ENCODE data around the gene SYCP2L. TPM values are rescaled to one million over a fixed set of nuclear protein-coding genes. Genes with fewer than 3 reads are reported as not detected.

Gene SYCP2L
- total and polyA plus RNA-seq, 2 donors (not counting 1 experiment from before 2014, with no cell fraction given), result 0.19 TPM; not detected in 1

- no peaks in the 10 kb centered on the region for H4K20me1 ChIP-seq (ENCODE audit: control insufficient read depth, insufficient read depth, low read length, poor library complexity, severe bottlenecking)
- H3K9me3 ChIP-seq (ENCODE audit: control extremely low read depth in 1 of 3, control insufficient read depth in 2 of 3, insufficient read depth in 1 of 3, low read length in 2 of 3), result no peaks in the 10 kb centered on the region
- H3K27me3 ChIP-seq (replicated peaks in 1 of 4; ENCODE audit: control extremely low read depth in 1 of 4, control insufficient read depth in 3 of 4, insufficient read depth in 4 of 4, low read length in 3 of 4), result peaks cover 0 to 15% (median 5%) of the 10 kb centered on the region in 4 experiments
- no peaks in the 10 kb centered on the region for H3K36me3 ChIP-seq (replicated peaks in 1 of 2; ENCODE audit: control extremely low read depth in 1 of 2, control insufficient read depth in 1 of 2, extremely low read depth in 1 of 2, insufficient read depth in 2 of 2, low read length in 1 of 2)
- peaks cover 3% of the 10 kb centered on the region for H3K4me1 Mint-ChIP-seq
- no peak for TF ChIP-seq EZH2 (IDR thresholded peaks at IDR 0.05; ENCODE audit: borderline replicate concordance, insufficient read depth, low read depth, low read length, poor library complexity, severe bottlenecking)
- no peak for TF ChIP-seq CTCF (IDR thresholded peaks at IDR 0.05)
- WGBS (ENCODE audit: insufficient coverage), result 80% methylated on average over 1 of the region's 2 CpGs
- H3K79me2 ChIP-seq (ENCODE audit: control insufficient read depth, insufficient read depth, low read length), result no peaks in the 10 kb centered on the region
- ChIA-PET POLR2A (no interaction called here), CTCF (interaction anchor here (0.5 kb wide), 1 partner anchor 116 kb away, joined by 4 read pairs; no protein-coding TSS in a partner anchor)
- no peak overlapping the region for H3K27ac ChIP-seq (ENCODE audit: low read length in 2 of 2)
- peaks cover 36% of the 10 kb centered on the region for H3K27me3 Mint-ChIP-seq
- ATAC-seq (ENCODE audit: low read depth) (no peak), DNase-seq (no peak)
- no peak overlapping the region for H3K27ac Mint-ChIP-seq
- H3K9me3 Mint-ChIP-seq (ENCODE audit: insufficient read depth), result no peaks in the 10 kb centered on the region
- H3K4me1 ChIP-seq (ENCODE audit: control insufficient read depth in 2 of 2, insufficient read depth in 2 of 2, low read length in 2 of 2), result peaks cover 4 to 5% of the 10 kb centered on the region in 2 donors
- H3K4me3 Mint-ChIP-seq, result no peak overlapping the region
- H3K4me2 ChIP-seq (replicated peaks; ENCODE audit: low read depth, low read length, poor library complexity, severe bottlenecking), result no peak overlapping the region
- no peak overlapping the region for H3K4me3 ChIP-seq (ENCODE audit: control extremely low read depth in 1 of 5, extremely low read depth in 1 of 5, insufficient read depth in 1 of 5, low read depth in 2 of 5, low read length in 4 of 5)
- intact Hi-C loops (cut with micrococcal nuclease), result no loop called here
- no peak overlapping the region for H3K9ac ChIP-seq (ENCODE audit: low read length)
- no peak overlapping the region for H2AFZ ChIP-seq (ENCODE audit: insufficient read depth, low read depth, low read length, poor library complexity, severe bottlenecking)
These were observed 134.2 kb downstream of the SYCP2L start for GRCh38 chr6:11021003-11021402.

GRCh38 chr6:11021714-11022113 is 134.9 kb downstream of the SYCP2L start:
- no peak overlapping the region for H3K4me3 ChIP-seq (ENCODE audit: control extremely low read depth in 1 of 5, extremely low read depth in 1 of 5, insufficient read depth in 1 of 5, low read depth in 2 of 5, low read length in 4 of 5)

More at GRCh38 chr6:11021714-11022113, 134.9 kb downstream of the SYCP2L start:
- peaks cover 33% of the 10 kb centered on the region for H3K27me3 Mint-ChIP-seq
- intact Hi-C loops (cut with micrococcal nuclease), result no loop called here
- CTCF ChIA-PET, result no interaction called here
- no peak overlapping the region for H3K4me3 Mint-ChIP-seq
- Histone ChIP-seq H3K4me1 (ENCODE audit: control insufficient read depth in 2 of 2, insufficient read depth in 2 of 2, low read length in 2 of 2) (peaks cover 10% of the 10 kb centered on the region in 2 donors), H3K36me3 (replicated peaks in 1 of 2; ENCODE audit: control extremely low read depth in 1 of 2, control insufficient read depth in 1 of 2, extremely low read depth in 1 of 2, insufficient read depth in 2 of 2, low read length in 1 of 2) (no peaks in the 10 kb centered on the region), H3K9ac (ENCODE audit: low read length) (no peak overlapping the region), H4K20me1 (ENCODE audit: control insufficient read depth, insufficient read depth, low read length, poor library complexity, severe bottlenecking) (no peaks in the 10 kb centered on the region), H2AFZ (ENCODE audit: insufficient read depth, low read depth, low read length, poor library complexity, severe bottlenecking) (no peak overlapping the region), H3K4me2 (replicated peaks; ENCODE audit: low read depth, low read length, poor library complexity, severe bottlenecking) (no peak overlapping the region), H3K79me2 (ENCODE audit: control insufficient read depth, insufficient read depth, low read length) (no peaks in the 10 kb centered on the region), H3K27ac (ENCODE audit: low read length in 2 of 2) (no peak overlapping the region), H3K27me3 (replicated peaks in 1 of 4; ENCODE audit: control extremely low read depth in 1 of 4, control insufficient read depth in 3 of 4, insufficient read depth in 4 of 4, low read length in 3 of 4) (peaks cover 0 to 15% (median 7%) of the 10 kb centered on the region in 4 experiments), H3K9me3 (ENCODE audit: control extremely low read depth in 1 of 3, control insufficient read depth in 2 of 3, insufficient read depth in 1 of 3, low read length in 2 of 3) (no peaks in the 10 kb centered on the region)
- H3K27ac Mint-ChIP-seq, result no peak overlapping the region
- TF ChIP-seq EZH2 (IDR thresholded peaks at IDR 0.05; ENCODE audit: borderline replicate concordance, insufficient read depth, low read depth, low read length, poor library complexity, severe bottlenecking), result no peak
- POLR2A ChIA-PET, result no interaction called here
- 84% methylated on average over 5 of the region's 7 CpGs for WGBS (ENCODE audit: insufficient coverage)
- no peaks in the 10 kb centered on the region for H3K9me3 Mint-ChIP-seq (ENCODE audit: insufficient read depth)
- ATAC-seq (ENCODE audit: low read depth) (no peak), DNase-seq (no peak)
- H3K4me1 Mint-ChIP-seq, result peaks cover 9% of the 10 kb centered on the region

Data from B cell (primary cell).